HepG2 (cell line): ENCODE data around the gene XRCC1. TPM values are rescaled to one million over a fixed set of nuclear protein-coding genes. Genes with fewer than 3 reads are reported as not detected.

ENCODE experiments used
- ATAC-seq: fragments of 200-7000 bp; cut with Tn5 transposase; 3 replicates; pipeline ENCODE4 v1.9.1; 2020; ENCODE audit warnings: mild to moderate bottlenecking, moderate library complexity
- BruUV-seq: library from RNA; stranded (reverse); fragments of 400-500 nt; replicated peaks from 2 replicates; lab custom pipeline; 2021; lab: Mats Ljungman, UMichigan
- CTCF ChIA-PET: fragments of 300-600 bp; formaldehyde crosslinking; extraction: SDS; loops from one replicate; lab custom pipeline; 2021; ENCODE audit warnings: low total read pairs, inconsistent platforms, low intra/inter-chr PET ratio; lab: Yijun Ruan, JAX
- POLR2A ChIA-PET: fragments of 350-600 bp; sonication (Branson Sonifier 250); formaldehyde crosslinking; loops from one replicate; lab custom pipeline; 2020; ENCODE audit warnings: antibody characterized with exemption, inconsistent platforms; lab: Yijun Ruan, JAX
- DNase-seq: peaks from one replicate; pipeline ENCODE4 v3.0.0-alpha.2; 2015; ENCODE audit warnings: low spot score
- FAIRE-seq: peaks from 3 replicates; lab custom pipeline; 2011; peaks lifted over from hg19 to GRCh38; lab: Jason Lieb, UNC
- H2AFZ ChIP-seq: one replicate; pipeline ENCODE4 v1.6.1; 2011; ENCODE audit warnings: low read length, inconsistent platforms
- H3K27ac ChIP-seq: fragments of 300-600 bp; 3 replicates; pipeline ENCODE4 v1.8.0; 2011; ENCODE audit warnings: mixed run types, mild to moderate bottlenecking, mixed read lengths, low read length, inconsistent platforms; ENCODE audit not compliant: insufficient read depth; ENCODE audit errors: extremely low read length
- H3K27me3 ChIP-seq, 2 experiments: fragments of 200-600 bp in 1 of 2; 2 replicates in 1 of 2; 3 replicates in 1 of 2; pipeline versions ENCODE4 v1.6.0 to v1.8.0; 2011; ENCODE audit warnings: low read length in 2 of 2, mild to moderate bottlenecking in 2 of 2, moderate library complexity in 2 of 2, inconsistent platforms in 1 of 2; ENCODE audit not compliant: insufficient read depth in 2 of 2, control insufficient read depth in 1 of 2
- H3K36me3 ChIP-seq, 2 experiments: fragments of 200-600 bp in 1 of 2; replicated peaks in 1 of 2; 2 replicates in 1 of 2; 3 replicates in 1 of 2; pipeline versions ENCODE4 v1.5.1 to v1.8.0; 2011; ENCODE audit warnings: low read length in 2 of 2, inconsistent platforms in 1 of 2; ENCODE audit not compliant: insufficient read depth in 2 of 2, control insufficient read depth in 1 of 2
- H3K4me1 ChIP-seq: 2 replicates; pipeline ENCODE4 v1.5.1; 2012; ENCODE audit warnings: low read length, inconsistent platforms; ENCODE audit not compliant: insufficient read depth
- H3K4me2 ChIP-seq: 2 replicates; pipeline ENCODE4 v1.6.0; 2011; ENCODE audit warnings: low read depth, low read length, inconsistent platforms
- H3K4me3 ChIP-seq, 3 experiments: fragments of 200-600 bp in 1 of 3; sonication (generic), shearing (Covaris generic) in 1 of 3; replicated peaks in 1 of 3; 2 replicates each; pipeline ENCODE4 v1.5.1; 2011 to 2016; ENCODE audit warnings: low read length in 3 of 3, inconsistent platforms in 2 of 3, low read depth in 2 of 3, mild to moderate bottlenecking in 2 of 3, control low read depth in 1 of 3, mixed read lengths in 1 of 3; ENCODE audit not compliant: insufficient read depth in 1 of 3
- H3K79me2 ChIP-seq: one replicate; pipeline ENCODE4 v1.6.1; 2011; ENCODE audit warnings: low read length, inconsistent platforms; ENCODE audit not compliant: insufficient read depth
- H3K9ac ChIP-seq: 2 replicates; pipeline ENCODE4 v1.6.0; 2011; ENCODE audit warnings: mild to moderate bottlenecking, low read depth, low read length, inconsistent platforms; ENCODE audit not compliant: insufficient read depth
- H3K9me3 ChIP-seq: 2 replicates; pipeline ENCODE4 v1.5.1; 2012; ENCODE audit warnings: mild to moderate bottlenecking, low read length
- H4K20me1 ChIP-seq: 2 replicates; pipeline ENCODE4 v1.6.0; 2011; ENCODE audit warnings: inconsistent platforms, mild to moderate bottlenecking, low read length, moderate library complexity; ENCODE audit not compliant: insufficient read depth
- AGO2 ChIP-seq: fragments of 200-400 bp; formaldehyde crosslinking; optimal IDR thresholded peaks from 2 replicates; pipeline ENCODE3; 2017; ENCODE audit warnings: mild to moderate bottlenecking, low read depth, low read length, moderate library complexity
- NAIF1 ChIP-seq: sonication (generic); formaldehyde crosslinking; IDR thresholded peaks from 2 replicates; pipeline ENCODE4 v1.5.0; 2020; ENCODE audit warnings: mild to moderate bottlenecking, missing genetic modification reagents, borderline replicate concordance
- RBFOX2 ChIP-seq: fragments of 200-400 bp; formaldehyde crosslinking; IDR thresholded peaks from 2 replicates; pipeline ENCODE4 v1.6.1; 2017; ENCODE audit warnings: low read depth, mild to moderate bottlenecking, low read length
- STAT5B ChIP-seq: sonication (generic); formaldehyde crosslinking; IDR thresholded peaks from 2 replicates; pipeline ENCODE4 v1.4.0; 2020; ENCODE audit warnings: missing genetic modification reagents
- WGBS: methylation state at CpG from one replicate; pipeline ENCODE4 v1.1.6; 2017; ENCODE audit warnings: low lambda C conversion rate; 5-methylcytosine and 5-hydroxymethylcytosine counted together
- in situ Hi-C: cut with HindIII; loops from 2 replicates; pipeline ENCODE4 v1.10.0; 2017; ENCODE audit warnings: low pct_unique_long_range_greater_than_20kb; ENCODE audit not compliant: extremely low pct_ligation_motif_present
- intact Hi-C: fragments of 100-400 bp; cut with micrococcal nuclease; formaldehyde crosslinking; loops from one replicate; pipeline ENCODE4 v1.10.0; 2022; ENCODE audit not compliant: unreplicated experiment
- polyA plus RNA-seq, 8 experiments: library from polyadenylated mRNA; depleted of rRNA in 3 of 8; stranded (reverse) in 7 of 8; unstranded in 1 of 8; fragments of >200 nt; fragmentation: Illumina TruSeq in 4 of 8; extraction: Trizol in 4 of 8; gene quantifications; 2 replicates each; pipeline versions ENCODE4 v1.2.1 to v1.2.3, GENCODE V29; 2011 to 2016; ENCODE audit warnings: low read depth in 4 of 8, missing spikeins in 1 of 8, mixed read lengths in 1 of 8; ENCODE audit not compliant: insufficient read depth in 1 of 8
- total RNA-seq, 5 experiments: library from RNA; depleted of rRNA; stranded (reverse); fragments of >200 nt; fragmentation: Illumina TruSeq; extraction: Trizol; gene quantifications; 2 replicates each; pipeline ENCODE4 v1.2.3, GENCODE V29; 2016; ENCODE audit warnings: low read depth in 1 of 5
- TF ChIP-seq, protein P1 (sequence below): IDR thresholded peaks from 2 replicates; pipeline ENCODE4 v1.6.1; 2016; ENCODE audit warnings: mild to moderate bottlenecking, missing biosample characterization, missing genetic modification reagents
- TF ChIP-seq, protein P2 (sequence below): sonication (generic); formaldehyde crosslinking; IDR thresholded peaks from 2 replicates; pipeline ENCODE4 v1.5.0; 2020; ENCODE audit warnings: missing genetic modification reagents

XRCC1 gene
- total and polyA plus RNA-seq, 2 of the 13 experiments (the other 11 are each of a cell fraction or from before 2014, with no cell fraction given), result 24.7 to 26.3 TPM

DNA sequence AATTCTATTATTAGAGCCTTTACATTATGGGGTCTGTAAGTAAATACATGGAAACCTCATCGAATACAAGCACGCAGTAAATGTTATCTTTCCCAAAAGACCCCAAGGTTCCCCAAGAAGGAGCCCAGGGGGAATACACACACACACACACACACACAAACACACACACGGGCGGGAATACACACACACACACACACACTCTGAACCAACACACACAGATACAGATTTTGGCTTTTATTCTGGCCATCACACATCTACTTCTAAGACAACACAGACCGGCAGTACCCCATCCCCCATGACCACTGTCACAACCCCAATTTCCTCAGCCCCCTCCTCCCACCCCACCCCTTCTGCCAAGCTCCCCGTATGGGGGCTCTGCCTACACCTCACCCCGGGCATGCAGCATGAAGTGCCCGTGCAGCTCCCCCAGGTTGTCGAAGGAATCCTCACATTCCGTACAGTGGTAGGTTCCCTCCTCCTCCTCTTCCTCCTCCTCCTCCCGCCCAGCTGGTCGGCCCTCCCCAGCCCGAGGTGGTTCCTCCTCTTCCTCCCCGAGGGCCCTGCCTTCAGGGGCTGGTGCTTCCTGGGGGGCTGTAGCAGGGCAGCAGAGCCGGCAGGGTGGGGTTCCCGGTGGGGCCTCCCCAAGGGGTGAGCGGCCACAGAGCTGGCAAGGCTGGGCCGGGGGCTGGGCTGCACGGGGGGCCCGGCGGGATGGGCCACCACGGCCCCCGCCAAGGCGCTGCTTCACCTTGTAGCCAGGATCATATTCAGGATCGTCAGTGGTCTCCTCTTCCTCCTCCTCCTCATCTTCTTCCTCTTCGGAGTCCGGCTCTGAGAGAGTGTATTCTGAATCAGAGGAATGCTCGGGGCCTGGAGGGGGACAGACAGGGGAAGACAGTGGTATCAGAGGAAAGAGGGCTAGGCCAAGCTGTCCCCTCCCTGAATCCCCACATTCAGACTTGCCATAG lies 32.2 kb upstream of the XRCC1 start:
- Histone ChIP-seq H3K9ac (no peak overlapping the region), H3K9me3 (no peaks in the 10 kb centered on the region), H2AFZ (no peak overlapping the region), H3K4me1 (no peaks in the 10 kb centered on the region), H4K20me1 (no peaks in the 10 kb centered on the region), H3K36me3 (peaks cover 16 to 19% of the 10 kb centered on the region in 2 experiments), H3K79me2 (no peaks in the 10 kb centered on the region), H3K4me3 (no peak overlapping the region), H3K27me3 (no peaks in the 10 kb centered on the region), H3K4me2 (no peak overlapping the region), H3K27ac (no peak overlapping the region)
- no TSS peak for BruUV-seq
- peak; percentile 81 for TF ChIP-seq AGO2
- TF ChIP-seq, protein P1, sequence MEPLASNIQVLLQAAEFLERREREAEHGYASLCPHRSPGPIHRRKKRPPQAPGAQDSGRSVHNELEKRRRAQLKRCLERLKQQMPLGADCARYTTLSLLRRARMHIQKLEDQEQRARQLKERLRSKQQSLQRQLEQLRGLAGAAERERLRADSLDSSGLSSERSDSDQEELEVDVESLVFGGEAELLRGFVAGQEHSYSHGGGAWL, result no peak
- TF ChIP-seq, protein P2, sequence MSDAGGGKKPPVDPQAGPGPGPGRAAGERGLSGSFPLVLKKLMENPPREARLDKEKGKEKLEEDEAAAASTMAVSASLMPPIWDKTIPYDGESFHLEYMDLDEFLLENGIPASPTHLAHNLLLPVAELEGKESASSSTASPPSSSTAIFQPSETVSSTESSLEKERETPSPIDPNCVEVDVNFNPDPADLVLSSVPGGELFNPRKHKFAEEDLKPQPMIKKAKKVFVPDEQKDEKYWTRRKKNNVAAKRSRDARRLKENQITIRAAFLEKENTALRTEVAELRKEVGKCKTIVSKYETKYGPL (CRISPR knock-in tag), result no peak
- TF ChIP-seq STAT5B (CRISPR knock-in tag), result no peak
- TF ChIP-seq RBFOX2, result 0 out of 2 replicates have a peak, but pooled peaks have one; percentile 21
- TF ChIP-seq NAIF1, result no peak
- 97% methylated on average over 15 of the region's 28 CpGs for WGBS
- DNase-seq (no peak), FAIRE-seq (no peak), ATAC-seq (no peak)
- in situ Hi-C loops, result no loop called here
- CTCF ChIA-PET, result no interaction called here
- intact Hi-C loops, result no loop called here
- POLR2A ChIA-PET, result interaction anchor here (1.1 kb wide), 1 partner anchor 10 kb away, joined by 3 read pairs; no protein-coding TSS in a partner anchor
